Spleen (tissue), 7 donors: ENCODE measurements around the gene ERCC6L2.

Experiments used
- POLR2A ChIP-seq, 3 donors: fragments of 450-650 bp; IDR thresholded peaks; one replicate each; pipeline ENCODE4 v1.5.1; 2017; ENCODE audit warnings: antibody characterized with exemption in 3 of 3, mild to moderate bottlenecking in 1 of 3
- POLR2AphosphoS5 ChIP-seq, 3 donors: sonication (generic); formaldehyde crosslinking; IDR thresholded peaks; one replicate each; pipeline ENCODE4 v1.5.1; 2017; ENCODE audit warnings: antibody characterized with exemption in 3 of 3
- TF ChIP-seq, protein P1 (sequence below), 11 experiments: fragments of 200-600 bp in 7 of 11; fragments of 450-650 bp in 4 of 11; sonication (generic) in 4 of 11; IDR thresholded peaks in 8 of 11; conservative IDR thresholded peaks in 3 of 11; 1 replicate in 7 of 11; 2 replicates in 4 of 11; pipeline versions ENCODE4 v1.4.0 to v1.8.0; 2016 to 2021; ENCODE audit warnings: antibody characterized with exemption in 11 of 11, inconsistent platforms in 4 of 11, mild to moderate bottlenecking in 1 of 11
- donor health status: DM: no; HTN: no; CAD: no; lungs with moderate emphysema.
- donor health status: DM: no; HTN: no; CAD: no.
- donor health status: DM: no; HTN: no; CAD: no.

GRCh38 chr9:95857124-95857523 is 18.4 kb upstream of the ERCC6L2 start:
- TF ChIP-seq, protein P1, sequence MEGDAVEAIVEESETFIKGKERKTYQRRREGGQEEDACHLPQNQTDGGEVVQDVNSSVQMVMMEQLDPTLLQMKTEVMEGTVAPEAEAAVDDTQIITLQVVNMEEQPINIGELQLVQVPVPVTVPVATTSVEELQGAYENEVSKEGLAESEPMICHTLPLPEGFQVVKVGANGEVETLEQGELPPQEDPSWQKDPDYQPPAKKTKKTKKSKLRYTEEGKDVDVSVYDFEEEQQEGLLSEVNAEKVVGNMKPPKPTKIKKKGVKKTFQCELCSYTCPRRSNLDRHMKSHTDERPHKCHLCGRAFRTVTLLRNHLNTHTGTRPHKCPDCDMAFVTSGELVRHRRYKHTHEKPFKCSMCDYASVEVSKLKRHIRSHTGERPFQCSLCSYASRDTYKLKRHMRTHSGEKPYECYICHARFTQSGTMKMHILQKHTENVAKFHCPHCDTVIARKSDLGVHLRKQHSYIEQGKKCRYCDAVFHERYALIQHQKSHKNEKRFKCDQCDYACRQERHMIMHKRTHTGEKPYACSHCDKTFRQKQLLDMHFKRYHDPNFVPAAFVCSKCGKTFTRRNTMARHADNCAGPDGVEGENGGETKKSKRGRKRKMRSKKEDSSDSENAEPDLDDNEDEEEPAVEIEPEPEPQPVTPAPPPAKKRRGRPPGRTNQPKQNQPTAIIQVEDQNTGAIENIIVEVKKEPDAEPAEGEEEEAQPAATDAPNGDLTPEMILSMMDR (IDR thresholded peaks at IDR 0.05 in 8 of 11, conservative IDR thresholded peaks at IDR 0.05 in 3 of 11), result no peak
- TF ChIP-seq POLR2AphosphoS5 (IDR thresholded peaks at IDR 0.05) (no peak), POLR2A (IDR thresholded peaks at IDR 0.05) (no peak)
